Caco-2 (cell line): ENCODE results near the gene DMBX1. TPM values are rescaled to one million over a fixed set of nuclear protein-coding genes. Genes with fewer than 3 reads are reported as not detected.

Source experiments
- BruUV-seq: library from RNA; stranded (reverse); fragments of 400-500 nt; replicated peaks from 2 replicates; lab custom pipeline; 2021; lab: Mats Ljungman, UMichigan
- CTCF ChIA-PET: fragments of 300-600 bp; sonication (Branson Sonifier 250); formaldehyde crosslinking; loops from one replicate; lab custom pipeline; 2022; ENCODE audit warnings: antibody characterized with exemption; lab: Charles Lee
- POLR2A ChIA-PET: fragments of 300-600 bp; sonication (Branson Sonifier 250); formaldehyde crosslinking; loops from one replicate; lab custom pipeline; 2022; ENCODE audit warnings: antibody characterized with exemption; lab: Charles Lee
- DNase-seq, 2 experiments: peaks; one replicate each; pipeline versions ENCODE4 v3.0.0 to v3.0.0-alpha.2; 2020 to 2022
- H3K27me3 ChIP-seq: replicated peaks from 2 replicates; pipeline ENCODE4 v1.6.0; 2011; ENCODE audit warnings: low read length; ENCODE audit not compliant: control insufficient read depth, insufficient read depth
- H3K36me3 ChIP-seq: 2 replicates; pipeline ENCODE4 v1.5.1; 2011; ENCODE audit warnings: low read length; ENCODE audit not compliant: control insufficient read depth, insufficient read depth
- H3K4me1 ChIP-seq: fragments of 250-450 bp; sonication (Bioruptor Pico); 2 replicates; pipeline ENCODE4 v1.5.1; 2020; ENCODE audit warnings: mild to moderate bottlenecking
- H3K4me3 ChIP-seq: 2 replicates; pipeline ENCODE4 v1.5.1; 2011; ENCODE audit warnings: low read depth, mild to moderate bottlenecking, control low read depth, low read length
- H3K9me3 ChIP-seq: fragments of 250-450 bp; sonication (Bioruptor Pico); 2 replicates; pipeline ENCODE4 v1.5.1; 2020; ENCODE audit warnings: mild to moderate bottlenecking, moderate library complexity
- H3K27ac Mint-ChIP-seq: one replicate; pipeline ENCODE4 v1.8.0; 2022; ENCODE audit warnings: mixed read lengths; ENCODE audit not compliant: unreplicated experiment
- H3K27me3 Mint-ChIP-seq: one replicate; pipeline ENCODE4 v1.8.0; 2022; ENCODE audit warnings: mixed read lengths; ENCODE audit not compliant: insufficient read depth, unreplicated experiment
- H3K36me3 Mint-ChIP-seq: one replicate; pipeline ENCODE4 v1.8.0; 2022; ENCODE audit warnings: mild to moderate bottlenecking, mixed read lengths; ENCODE audit not compliant: insufficient read depth, unreplicated experiment
- H3K4me1 Mint-ChIP-seq: one replicate; pipeline ENCODE4 v1.8.0; 2022; ENCODE audit warnings: low read depth, mixed read lengths; ENCODE audit not compliant: unreplicated experiment
- H3K4me3 Mint-ChIP-seq: one replicate; pipeline ENCODE4 v1.8.0; 2022; ENCODE audit warnings: mild to moderate bottlenecking, moderate library complexity, mixed read lengths; ENCODE audit not compliant: unreplicated experiment
- H3K9me3 Mint-ChIP-seq: one replicate; pipeline ENCODE4 v1.8.0; 2022; ENCODE audit warnings: mixed read lengths; ENCODE audit not compliant: unreplicated experiment
- intact Hi-C: fragments of 100-400 bp; cut with micrococcal nuclease; formaldehyde crosslinking; loops from one replicate; pipeline ENCODE4 v1.10.0; 2022; ENCODE audit not compliant: unreplicated experiment
- total RNA-seq: library from RNA; stranded (reverse); gene quantifications from 2 replicates; pipeline ENCODE4 v1.2.3, GENCODE V29; 2022
- TF ChIP-seq, protein P1 (sequence below), 2 experiments: fragments of 200-600 bp in 1 of 2; IDR thresholded peaks; 1 replicate in 1 of 2; 2 replicates in 1 of 2; pipeline versions ENCODE4 v1.5.1 to v1.8.0; 2011 to 2022; ENCODE audit warnings: antibody characterized with exemption in 1 of 2, control low read depth in 1 of 2, inconsistent platforms in 1 of 2, low read depth in 1 of 2, low read length in 1 of 2, mild to moderate bottlenecking in 1 of 2, moderate library complexity in 1 of 2; ENCODE audit not compliant: insufficient read depth in 1 of 2, severe bottlenecking in 1 of 2, unreplicated experiment in 1 of 2

The DMBX1 gene
- total RNA-seq, 1 experiment from 2014 or later = 0.16 TPM

- no peak for DNase-seq
- H3K27me3 Mint-ChIP-seq = peaks cover 4% of the 10 kb centered on the region
- no TSS peak for BruUV-seq
- H3K9me3 Mint-ChIP-seq = no peaks in the 10 kb centered on the region
- no peak overlapping the region for H3K4me3 ChIP-seq
- ChIA-PET POLR2A (no interaction called here), CTCF (interaction anchor here (1.6 kb wide), 1 partner anchor 86 kb away, joined by 5 read pairs; no protein-coding TSS in a partner anchor)
- H3K27me3 ChIP-seq = no peaks in the 10 kb centered on the region
- peaks cover 5% of the 10 kb centered on the region for H3K4me1 Mint-ChIP-seq
- intact Hi-C loops = no loop called here
- no peaks in the 10 kb centered on the region for H3K36me3 Mint-ChIP-seq
- H3K4me1 ChIP-seq = 0 out of 2 replicates have a peak, but pooled peaks cover 4% of the 10 kb centered on the region
- TF ChIP-seq, protein P1, sequence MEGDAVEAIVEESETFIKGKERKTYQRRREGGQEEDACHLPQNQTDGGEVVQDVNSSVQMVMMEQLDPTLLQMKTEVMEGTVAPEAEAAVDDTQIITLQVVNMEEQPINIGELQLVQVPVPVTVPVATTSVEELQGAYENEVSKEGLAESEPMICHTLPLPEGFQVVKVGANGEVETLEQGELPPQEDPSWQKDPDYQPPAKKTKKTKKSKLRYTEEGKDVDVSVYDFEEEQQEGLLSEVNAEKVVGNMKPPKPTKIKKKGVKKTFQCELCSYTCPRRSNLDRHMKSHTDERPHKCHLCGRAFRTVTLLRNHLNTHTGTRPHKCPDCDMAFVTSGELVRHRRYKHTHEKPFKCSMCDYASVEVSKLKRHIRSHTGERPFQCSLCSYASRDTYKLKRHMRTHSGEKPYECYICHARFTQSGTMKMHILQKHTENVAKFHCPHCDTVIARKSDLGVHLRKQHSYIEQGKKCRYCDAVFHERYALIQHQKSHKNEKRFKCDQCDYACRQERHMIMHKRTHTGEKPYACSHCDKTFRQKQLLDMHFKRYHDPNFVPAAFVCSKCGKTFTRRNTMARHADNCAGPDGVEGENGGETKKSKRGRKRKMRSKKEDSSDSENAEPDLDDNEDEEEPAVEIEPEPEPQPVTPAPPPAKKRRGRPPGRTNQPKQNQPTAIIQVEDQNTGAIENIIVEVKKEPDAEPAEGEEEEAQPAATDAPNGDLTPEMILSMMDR (IDR thresholded peaks at IDR 0.05; ENCODE audit: insufficient read depth in 1 of 2, low read depth in 1 of 2, low read length in 1 of 2, severe bottlenecking in 1 of 2, unreplicated experiment in 1 of 2) = no peak
- H3K27ac Mint-ChIP-seq = no peak overlapping the region
- no peaks in the 10 kb centered on the region for H3K36me3 ChIP-seq
- no peak overlapping the region for H3K4me3 Mint-ChIP-seq
- no peaks in the 10 kb centered on the region for H3K9me3 ChIP-seq
These were observed 45.2 kb upstream of the DMBX1 start for GRCh38 chr1:46444466-46444865.

- DNase-seq = no peak
- Mint-ChIP-seq H3K4me3 (no peak overlapping the region), H3K27ac (no peak overlapping the region), H3K27me3 (peaks cover 4% of the 10 kb centered on the region), H3K4me1 (peaks cover 5% of the 10 kb centered on the region), H3K9me3 (no peaks in the 10 kb centered on the region), H3K36me3 (no peaks in the 10 kb centered on the region)
- H3K9me3 ChIP-seq = no peaks in the 10 kb centered on the region
- 0 out of 2 replicates have a peak, but pooled peaks cover 4% of the 10 kb centered on the region for H3K4me1 ChIP-seq
- BruUV-seq = no TSS peak
- H3K36me3 ChIP-seq = no peaks in the 10 kb centered on the region
- H3K27me3 ChIP-seq = no peaks in the 10 kb centered on the region
- TF ChIP-seq, protein P1 (IDR thresholded peaks at IDR 0.05; ENCODE audit: insufficient read depth in 1 of 2, low read depth in 1 of 2, low read length in 1 of 2, severe bottlenecking in 1 of 2, unreplicated experiment in 1 of 2) = no peak
- no peak overlapping the region for H3K4me3 ChIP-seq
- ChIA-PET POLR2A (no interaction called here), CTCF (interaction anchor here (0.8 to 1.6 kb wide), 3 partner anchors 83 to 85 kb away, joined by 3 to 7 read pairs (median 5); no protein-coding TSS in a partner anchor)
- intact Hi-C loops = no loop called here
These were observed 43.8 kb upstream of the DMBX1 start for GRCh38 chr1:46445773-46446256.

DNA sequence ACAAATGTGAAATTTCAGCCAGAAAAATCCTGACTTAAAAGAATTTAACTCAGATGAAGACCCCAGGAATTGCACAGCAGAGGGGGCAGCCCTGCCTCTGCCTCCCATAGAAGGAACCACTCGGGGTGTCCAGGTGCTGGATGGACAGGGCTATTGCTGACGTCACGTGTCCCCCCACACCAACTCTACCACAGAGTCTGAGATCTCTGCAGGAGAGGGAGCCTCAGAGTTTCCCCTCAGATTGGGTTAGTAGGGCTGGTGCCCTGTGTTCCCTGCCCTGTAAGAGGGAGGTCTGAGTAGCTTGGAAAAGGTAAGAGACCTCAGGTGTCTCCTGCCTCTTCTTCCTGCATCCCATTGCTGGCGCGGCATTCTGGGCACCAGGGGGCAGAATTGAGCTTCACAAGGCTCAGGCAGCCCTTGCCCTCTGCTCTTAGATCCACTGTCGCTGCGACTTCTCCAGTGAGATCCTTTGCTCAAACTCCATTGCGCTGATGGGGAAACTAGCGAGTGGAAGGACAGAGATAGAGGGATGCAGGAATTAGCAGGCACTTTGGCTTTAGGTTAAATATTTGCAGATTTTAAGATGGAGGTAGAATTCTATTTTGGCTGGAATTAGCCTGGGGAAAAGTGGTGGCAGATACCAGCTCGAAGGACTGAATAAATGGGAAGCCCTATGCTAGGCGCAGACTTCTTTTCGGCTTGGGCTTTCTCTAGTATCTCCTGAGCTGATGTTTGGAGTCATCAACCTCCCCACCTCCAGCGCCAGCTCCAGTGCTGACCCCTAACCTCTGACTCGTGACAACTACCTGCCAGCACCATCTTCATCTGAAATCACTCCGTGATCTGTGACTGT, 42.8 kb upstream of the DMBX1 start:
- Mint-ChIP-seq H3K9me3 (no peaks in the 10 kb centered on the region), H3K27ac (no peak overlapping the region), H3K36me3 (no peaks in the 10 kb centered on the region), H3K4me3 (no peak overlapping the region), H3K27me3 (peaks cover 4% of the 10 kb centered on the region), H3K4me1 (peaks cover 5% of the 10 kb centered on the region)
- no TSS peak for BruUV-seq
- Histone ChIP-seq H3K4me1 (0 out of 2 replicates have a peak, but pooled peaks cover 4% of the 10 kb centered on the region), H3K27me3 (no peaks in the 10 kb centered on the region), H3K4me3 (no peak overlapping the region), H3K36me3 (no peaks in the 10 kb centered on the region), H3K9me3 (no peaks in the 10 kb centered on the region)
- ChIA-PET POLR2A (interaction anchor here (1.0 kb wide), 1 partner anchor 80 kb away, joined by 3 read pairs; no protein-coding TSS in a partner anchor), CTCF (interaction anchor here (0.6 to 1.9 kb wide), 11 partner anchors 10 to 278 kb away, joined by 3 to 17 read pairs (median 5); a partner anchor contains a TSS)
- DNase-seq = peak; percentile 77 to 84
- intact Hi-C loops = loop anchor here (1.0 kb wide), 2 partner anchors 30 to 81 kb away; no protein-coding TSS in a partner anchor
- TF ChIP-seq, protein P1 (IDR thresholded peaks at IDR 0.05; ENCODE audit: insufficient read depth in 1 of 2, low read depth in 1 of 2, low read length in 1 of 2, severe bottlenecking in 1 of 2, unreplicated experiment in 1 of 2) = peak; percentile 79 to 83
